A549 (cell line): Measurements from ENCODE around the gene CLMN.

Experiments used
- CEBPB ChIP-seq, 2 experiments: fragments of >200 bp in 1 of 2; sonication (Bioruptor Twin) in 1 of 2; formaldehyde crosslinking in 1 of 2; IDR thresholded peaks; 2 replicates each; pipeline ENCODE4 v1.6.1; 2012 to 2016
- CHD4 ChIP-seq: fragments of 200-600 bp; sonication (generic); IDR thresholded peaks from 2 replicates; pipeline ENCODE4 v1.6.1; 2016; ENCODE audit warnings: antibody characterized with exemption, mild to moderate bottlenecking, borderline replicate concordance
- EP300 ChIP-seq, 2 experiments: fragments of >200 bp; sonication (Bioruptor Twin); formaldehyde crosslinking; IDR thresholded peaks; 2 replicates in 1 of 2; 3 replicates in 1 of 2; pipeline ENCODE4 v1.6.1; 2016 to 2017
- ESRRA ChIP-seq: fragments of 150-350 bp; IDR thresholded peaks from 2 replicates; pipeline ENCODE4 v1.6.1; 2014; ENCODE audit warnings: mild to moderate bottlenecking, low read length, borderline replicate concordance
- JUN ChIP-seq, 2 experiments: fragments of >200 bp; sonication (Bioruptor Twin); formaldehyde crosslinking; IDR thresholded peaks; 2 replicates in 1 of 2; 3 replicates in 1 of 2; pipeline ENCODE4 v1.6.1; 2016 to 2017
- MAFK ChIP-seq: fragments of 450-650 bp; IDR thresholded peaks from 2 replicates; pipeline ENCODE4 v1.6.1; 2014; ENCODE audit not compliant: partially characterized antibody
- MYC ChIP-seq: IDR thresholded peaks from 2 replicates; pipeline ENCODE4 v1.6.1; 2012; ENCODE audit warnings: mild to moderate bottlenecking, inconsistent platforms, low read length, improper control_type of control experiment, borderline replicate concordance
- PHF8 ChIP-seq: fragments of 200-600 bp; sonication (generic); IDR thresholded peaks from 2 replicates; pipeline ENCODE4 v1.6.1; 2016; ENCODE audit warnings: low read depth, mild to moderate bottlenecking, antibody characterized with exemption, moderate library complexity, borderline replicate concordance
- POLR2A ChIP-seq: IDR thresholded peaks from 2 replicates; pipeline ENCODE4 v1.6.1; 2012; ENCODE audit warnings: mild to moderate bottlenecking, low read length
- RAD21 ChIP-seq, 2 experiments: fragments of >200 bp in 1 of 2; sonication (Bioruptor Twin) in 1 of 2; formaldehyde crosslinking in 1 of 2; IDR thresholded peaks in 1 of 2; conservative IDR thresholded peaks in 1 of 2; 2 replicates in 1 of 2; 3 replicates in 1 of 2; pipeline ENCODE4 v1.6.1; 2012 to 2018; ENCODE audit warnings: inconsistent platforms in 1 of 2
- RFX5 ChIP-seq: fragments of 450-650 bp; IDR thresholded peaks from 2 replicates; pipeline ENCODE4 v1.7.1; 2014; ENCODE audit warnings: antibody characterized with exemption, mild to moderate bottlenecking, moderate library complexity
- TF ChIP-seq, protein P1 (sequence below): fragments of 200-600 bp; sonication (generic); IDR thresholded peaks from 2 replicates; pipeline ENCODE4 v1.6.1; 2016; ENCODE audit warnings: antibody characterized with exemption, mild to moderate bottlenecking, moderate library complexity
- TF ChIP-seq, protein P2 (sequence below): fragments of 250-450 bp; sonication (Bioruptor Pico); IDR thresholded peaks from 2 replicates; pipeline ENCODE4 v1.5.0; 2021; ENCODE audit warnings: mild to moderate bottlenecking, moderate library complexity, borderline replicate concordance
- TF ChIP-seq, protein P3 (sequence below): fragments of >200 bp; sonication (Bioruptor Twin); formaldehyde crosslinking; IDR thresholded peaks from 3 replicates; pipeline ENCODE4 v1.5.1; 2016

DNA sequence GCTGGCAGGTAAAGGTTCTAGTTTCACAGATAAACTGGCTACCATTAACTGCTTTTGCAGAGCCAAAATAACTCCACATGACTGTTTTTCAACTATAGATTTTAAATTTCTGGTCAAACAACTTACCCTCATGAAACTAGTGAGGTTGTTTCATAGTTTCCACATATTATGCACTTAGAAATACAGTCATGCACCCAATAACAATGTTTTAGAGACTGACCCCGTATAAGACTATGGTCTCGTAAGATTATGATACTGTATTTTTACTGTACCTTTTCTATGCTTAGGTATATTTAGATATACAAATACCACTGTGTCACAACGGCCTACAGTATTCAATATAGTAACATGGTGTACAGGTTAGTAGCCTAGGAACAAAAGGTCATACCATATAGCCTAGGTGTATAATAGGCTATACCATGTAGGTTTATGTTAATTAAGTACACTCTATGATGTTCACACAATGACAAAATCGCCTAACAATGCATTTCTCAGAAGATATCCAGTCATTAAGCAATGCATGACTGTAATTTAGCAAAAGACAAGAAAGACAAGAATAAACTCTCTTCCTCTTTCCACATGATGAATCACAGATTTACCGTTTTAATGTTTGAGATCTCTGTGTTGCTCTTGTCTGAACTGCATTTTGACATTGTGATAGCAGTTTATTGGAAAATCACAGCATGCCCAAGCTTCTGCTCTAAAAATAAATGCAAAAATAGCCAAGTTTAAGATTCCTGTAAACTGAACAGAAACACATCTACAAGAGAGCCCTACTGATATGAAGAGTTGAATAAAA, 179.4 kb downstream of the CLMN start:
- TF ChIP-seq PHF8 (no peak), CHD4 (no peak), CEBPB (IDR thresholded peaks at IDR 0.05) (no peak), JUN (IDR thresholded peaks at IDR 0.05) (no peak), ESRRA (no peak), MYC (no peak), EP300 (IDR thresholded peaks at IDR 0.05) (no peak), RFX5 (no peak), RAD21 (conservative IDR thresholded peaks at IDR 0.05 in 1 of 2, IDR thresholded peaks at IDR 0.05 in 1 of 2) (no peak), POLR2A (no peak), MAFK (no peak)
- TF ChIP-seq, protein P1, sequence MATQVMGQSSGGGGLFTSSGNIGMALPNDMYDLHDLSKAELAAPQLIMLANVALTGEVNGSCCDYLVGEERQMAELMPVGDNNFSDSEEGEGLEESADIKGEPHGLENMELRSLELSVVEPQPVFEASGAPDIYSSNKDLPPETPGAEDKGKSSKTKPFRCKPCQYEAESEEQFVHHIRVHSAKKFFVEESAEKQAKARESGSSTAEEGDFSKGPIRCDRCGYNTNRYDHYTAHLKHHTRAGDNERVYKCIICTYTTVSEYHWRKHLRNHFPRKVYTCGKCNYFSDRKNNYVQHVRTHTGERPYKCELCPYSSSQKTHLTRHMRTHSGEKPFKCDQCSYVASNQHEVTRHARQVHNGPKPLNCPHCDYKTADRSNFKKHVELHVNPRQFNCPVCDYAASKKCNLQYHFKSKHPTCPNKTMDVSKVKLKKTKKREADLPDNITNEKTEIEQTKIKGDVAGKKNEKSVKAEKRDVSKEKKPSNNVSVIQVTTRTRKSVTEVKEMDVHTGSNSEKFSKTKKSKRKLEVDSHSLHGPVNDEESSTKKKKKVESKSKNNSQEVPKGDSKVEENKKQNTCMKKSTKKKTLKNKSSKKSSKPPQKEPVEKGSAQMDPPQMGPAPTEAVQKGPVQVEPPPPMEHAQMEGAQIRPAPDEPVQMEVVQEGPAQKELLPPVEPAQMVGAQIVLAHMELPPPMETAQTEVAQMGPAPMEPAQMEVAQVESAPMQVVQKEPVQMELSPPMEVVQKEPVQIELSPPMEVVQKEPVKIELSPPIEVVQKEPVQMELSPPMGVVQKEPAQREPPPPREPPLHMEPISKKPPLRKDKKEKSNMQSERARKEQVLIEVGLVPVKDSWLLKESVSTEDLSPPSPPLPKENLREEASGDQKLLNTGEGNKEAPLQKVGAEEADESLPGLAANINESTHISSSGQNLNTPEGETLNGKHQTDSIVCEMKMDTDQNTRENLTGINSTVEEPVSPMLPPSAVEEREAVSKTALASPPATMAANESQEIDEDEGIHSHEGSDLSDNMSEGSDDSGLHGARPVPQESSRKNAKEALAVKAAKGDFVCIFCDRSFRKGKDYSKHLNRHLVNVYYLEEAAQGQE: no peak
- TF ChIP-seq, protein P2, sequence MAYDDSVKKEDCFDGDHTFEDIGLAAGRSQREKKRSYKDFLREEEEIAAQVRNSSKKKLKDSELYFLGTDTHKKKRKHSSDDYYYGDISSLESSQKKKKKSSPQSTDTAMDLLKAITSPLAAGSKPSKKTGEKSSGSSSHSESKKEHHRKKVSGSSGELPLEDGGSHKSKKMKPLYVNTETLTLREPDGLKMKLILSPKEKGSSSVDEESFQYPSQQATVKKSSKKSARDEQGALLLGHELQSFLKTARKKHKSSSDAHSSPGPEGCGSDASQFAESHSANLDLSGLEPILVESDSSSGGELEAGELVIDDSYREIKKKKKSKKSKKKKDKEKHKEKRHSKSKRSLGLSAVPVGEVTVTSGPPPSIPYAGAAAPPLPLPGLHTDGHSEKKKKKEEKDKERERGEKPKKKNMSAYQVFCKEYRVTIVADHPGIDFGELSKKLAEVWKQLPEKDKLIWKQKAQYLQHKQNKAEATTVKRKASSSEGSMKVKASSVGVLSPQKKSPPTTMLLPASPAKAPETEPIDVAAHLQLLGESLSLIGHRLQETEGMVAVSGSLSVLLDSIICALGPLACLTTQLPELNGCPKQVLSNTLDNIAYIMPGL (CRISPR knock-in tag): no peak
- TF ChIP-seq, protein P3, sequence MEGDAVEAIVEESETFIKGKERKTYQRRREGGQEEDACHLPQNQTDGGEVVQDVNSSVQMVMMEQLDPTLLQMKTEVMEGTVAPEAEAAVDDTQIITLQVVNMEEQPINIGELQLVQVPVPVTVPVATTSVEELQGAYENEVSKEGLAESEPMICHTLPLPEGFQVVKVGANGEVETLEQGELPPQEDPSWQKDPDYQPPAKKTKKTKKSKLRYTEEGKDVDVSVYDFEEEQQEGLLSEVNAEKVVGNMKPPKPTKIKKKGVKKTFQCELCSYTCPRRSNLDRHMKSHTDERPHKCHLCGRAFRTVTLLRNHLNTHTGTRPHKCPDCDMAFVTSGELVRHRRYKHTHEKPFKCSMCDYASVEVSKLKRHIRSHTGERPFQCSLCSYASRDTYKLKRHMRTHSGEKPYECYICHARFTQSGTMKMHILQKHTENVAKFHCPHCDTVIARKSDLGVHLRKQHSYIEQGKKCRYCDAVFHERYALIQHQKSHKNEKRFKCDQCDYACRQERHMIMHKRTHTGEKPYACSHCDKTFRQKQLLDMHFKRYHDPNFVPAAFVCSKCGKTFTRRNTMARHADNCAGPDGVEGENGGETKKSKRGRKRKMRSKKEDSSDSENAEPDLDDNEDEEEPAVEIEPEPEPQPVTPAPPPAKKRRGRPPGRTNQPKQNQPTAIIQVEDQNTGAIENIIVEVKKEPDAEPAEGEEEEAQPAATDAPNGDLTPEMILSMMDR: no peak
